GM10266 (cell line): ENCODE measurements around the gene FPR3.

Experiments
- DNase-seq: peaks from one replicate; pipeline ENCODE4 v3.0.0; 2012; ENCODE audit errors: extremely low spot score
- TF ChIP-seq, protein P1 (sequence below): IDR thresholded peaks from 2 replicates; pipeline ENCODE4 v1.5.1; 2012; ENCODE audit warnings: mild to moderate bottlenecking, low read depth; ENCODE audit not compliant: control insufficient read depth, insufficient read depth; ENCODE audit errors: missing control alignments

Gene FPR3

DNA sequence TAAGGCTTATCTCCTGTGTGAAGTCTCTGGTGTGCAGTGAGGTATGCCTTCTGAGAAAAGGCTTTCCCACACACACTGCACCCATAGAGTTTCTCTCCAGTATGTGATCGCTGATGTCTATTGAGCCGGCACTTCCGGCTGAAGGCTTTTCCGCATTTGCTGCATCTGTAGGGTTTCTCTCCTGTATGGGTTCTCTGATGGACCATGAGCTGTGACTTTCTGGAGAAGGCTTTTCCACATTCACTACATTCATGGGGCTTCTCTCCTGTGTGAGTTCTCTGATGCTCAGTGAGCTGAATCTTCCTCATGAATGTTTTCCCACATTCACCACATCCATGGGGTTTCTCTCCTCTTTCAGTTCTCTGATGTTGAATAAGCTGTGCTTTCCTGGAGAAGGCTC, 78.1 kb downstream of the FPR3 start:
- TF ChIP-seq, protein P1, sequence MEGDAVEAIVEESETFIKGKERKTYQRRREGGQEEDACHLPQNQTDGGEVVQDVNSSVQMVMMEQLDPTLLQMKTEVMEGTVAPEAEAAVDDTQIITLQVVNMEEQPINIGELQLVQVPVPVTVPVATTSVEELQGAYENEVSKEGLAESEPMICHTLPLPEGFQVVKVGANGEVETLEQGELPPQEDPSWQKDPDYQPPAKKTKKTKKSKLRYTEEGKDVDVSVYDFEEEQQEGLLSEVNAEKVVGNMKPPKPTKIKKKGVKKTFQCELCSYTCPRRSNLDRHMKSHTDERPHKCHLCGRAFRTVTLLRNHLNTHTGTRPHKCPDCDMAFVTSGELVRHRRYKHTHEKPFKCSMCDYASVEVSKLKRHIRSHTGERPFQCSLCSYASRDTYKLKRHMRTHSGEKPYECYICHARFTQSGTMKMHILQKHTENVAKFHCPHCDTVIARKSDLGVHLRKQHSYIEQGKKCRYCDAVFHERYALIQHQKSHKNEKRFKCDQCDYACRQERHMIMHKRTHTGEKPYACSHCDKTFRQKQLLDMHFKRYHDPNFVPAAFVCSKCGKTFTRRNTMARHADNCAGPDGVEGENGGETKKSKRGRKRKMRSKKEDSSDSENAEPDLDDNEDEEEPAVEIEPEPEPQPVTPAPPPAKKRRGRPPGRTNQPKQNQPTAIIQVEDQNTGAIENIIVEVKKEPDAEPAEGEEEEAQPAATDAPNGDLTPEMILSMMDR = no peak
- no peak for DNase-seq
